ENCODE results near the gene EFEMP1. TPM values are rescaled to one million over a fixed set of nuclear protein-coding genes. Genes with fewer than 3 reads are reported as not detected.

Gene EFEMP1
- total RNA-seq, 1 donor from 2014 or later = 40.7 TPM

DNA sequence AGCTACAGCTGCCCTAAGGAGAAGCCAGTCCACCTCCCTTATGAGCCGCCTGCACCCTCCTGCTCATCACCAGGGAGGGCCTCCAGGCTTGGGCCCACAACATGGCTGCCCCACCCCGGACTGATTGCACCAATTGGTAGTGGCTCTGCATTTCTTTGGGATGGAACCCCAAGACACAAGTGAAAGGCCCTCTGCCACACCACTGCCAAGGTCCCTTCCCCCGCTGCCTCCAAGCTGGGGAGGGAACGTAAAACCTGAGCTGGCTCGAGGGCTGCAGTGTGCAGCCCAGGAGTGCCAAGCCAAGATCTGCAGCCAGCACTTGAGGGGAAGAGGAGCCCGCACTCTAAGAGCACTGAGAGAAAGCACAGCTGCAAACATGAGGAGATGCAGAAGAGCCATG, 97.3 kb downstream of the EFEMP1 start:
- TF ChIP-seq, protein P1, sequence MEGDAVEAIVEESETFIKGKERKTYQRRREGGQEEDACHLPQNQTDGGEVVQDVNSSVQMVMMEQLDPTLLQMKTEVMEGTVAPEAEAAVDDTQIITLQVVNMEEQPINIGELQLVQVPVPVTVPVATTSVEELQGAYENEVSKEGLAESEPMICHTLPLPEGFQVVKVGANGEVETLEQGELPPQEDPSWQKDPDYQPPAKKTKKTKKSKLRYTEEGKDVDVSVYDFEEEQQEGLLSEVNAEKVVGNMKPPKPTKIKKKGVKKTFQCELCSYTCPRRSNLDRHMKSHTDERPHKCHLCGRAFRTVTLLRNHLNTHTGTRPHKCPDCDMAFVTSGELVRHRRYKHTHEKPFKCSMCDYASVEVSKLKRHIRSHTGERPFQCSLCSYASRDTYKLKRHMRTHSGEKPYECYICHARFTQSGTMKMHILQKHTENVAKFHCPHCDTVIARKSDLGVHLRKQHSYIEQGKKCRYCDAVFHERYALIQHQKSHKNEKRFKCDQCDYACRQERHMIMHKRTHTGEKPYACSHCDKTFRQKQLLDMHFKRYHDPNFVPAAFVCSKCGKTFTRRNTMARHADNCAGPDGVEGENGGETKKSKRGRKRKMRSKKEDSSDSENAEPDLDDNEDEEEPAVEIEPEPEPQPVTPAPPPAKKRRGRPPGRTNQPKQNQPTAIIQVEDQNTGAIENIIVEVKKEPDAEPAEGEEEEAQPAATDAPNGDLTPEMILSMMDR (IDR thresholded peaks at IDR 0.05; ENCODE audit: insufficient read depth, low read length, poor library complexity, severe bottlenecking) = no peak
- H3K27me3 ChIP-seq (ENCODE audit: control insufficient read depth, insufficient read depth, low read length) = no peaks in the 10 kb centered on the region
- H3K36me3 ChIP-seq (ENCODE audit: control insufficient read depth, insufficient read depth, low read length) = no peaks in the 10 kb centered on the region
- DNase-seq (ENCODE audit: low read depth) = no peak
- no peak overlapping the region for H3K4me3 ChIP-seq (ENCODE audit: low read depth, low read length)

DNA sequence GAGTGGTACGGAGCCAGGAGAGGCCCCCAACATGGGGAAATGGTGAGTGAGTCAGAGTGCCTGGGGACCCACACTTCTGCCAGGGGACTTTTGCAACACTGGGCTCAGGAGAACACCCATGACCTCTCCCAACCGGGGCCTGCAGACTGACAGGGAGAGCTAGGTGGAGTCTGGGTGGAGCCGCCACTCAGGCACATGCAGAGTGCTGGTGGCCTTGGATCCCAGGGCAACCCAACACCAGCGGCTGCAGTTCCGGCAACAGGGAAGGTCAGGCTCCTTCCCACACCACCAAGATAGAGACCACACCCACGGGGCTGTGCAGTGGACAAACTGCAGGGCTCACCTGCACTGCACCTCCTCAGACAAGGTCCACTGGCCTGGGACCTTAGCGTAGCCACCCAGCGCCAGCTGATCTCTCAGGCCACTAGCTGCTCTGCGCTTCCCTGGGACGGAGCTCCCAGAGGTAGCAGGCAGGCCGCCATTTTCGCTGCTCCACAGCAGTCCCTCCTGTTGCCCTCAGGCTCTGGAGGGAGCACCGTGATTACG, 99.0 kb downstream of the EFEMP1 start:
- TF ChIP-seq, protein P1 (IDR thresholded peaks at IDR 0.05; ENCODE audit: insufficient read depth, low read length, poor library complexity, severe bottlenecking) = no peak
- Histone ChIP-seq H3K36me3 (ENCODE audit: control insufficient read depth, insufficient read depth, low read length) (no peaks in the 10 kb centered on the region), H3K4me3 (ENCODE audit: low read depth, low read length) (no peak overlapping the region), H3K27me3 (ENCODE audit: control insufficient read depth, insufficient read depth, low read length) (no peaks in the 10 kb centered on the region)
- DNase-seq (ENCODE audit: low read depth) = no peak

Other genes starting within 250 kb of the EFEMP1 start
- gene PNPT1, start 229.9 kb downstream of the EFEMP1 start, total RNA-seq = 22.3 and 25.7 TPM in 2 replicates

Measured in kidney epithelial cell (primary cell).